Measurements from ENCODE around the gene UROC1. TPM values are rescaled to one million over a fixed set of nuclear protein-coding genes. Genes with fewer than 3 reads are reported as not detected.
A peak's percentile ranks its signal among the peaks of the same experiment; 100 is the strongest.

UROC1 gene
- total and polyA plus RNA-seq, 2 donors from 2014 or later = not detected

GRCh38 chr3:126488185-126488584, 29.4 kb downstream of the UROC1 start:
- FAIRE-seq = no peak
- peak in 1 of 5 donors; percentile 48 for DNase-seq
- intact Hi-C loops (cut with DNase I) = no loop called here
- Histone ChIP-seq H3K9ac (ENCODE audit: low read length in 3 of 3) (no peak overlapping the region), H3K4me3 (ENCODE audit: low read length in 3 of 3) (no peak overlapping the region), H3K27me3 (ENCODE audit: control insufficient read depth, insufficient read depth, low read length) (no peaks in the 10 kb centered on the region), H3K27ac (ENCODE audit: low read depth in 2 of 2, low read length in 2 of 2) (no peak overlapping the region), H3K9me3 (ENCODE audit: control insufficient read depth in 2 of 3, insufficient read depth in 1 of 3, low read length in 3 of 3) (no peaks in the 10 kb centered on the region), H3K36me3 (ENCODE audit: control insufficient read depth in 2 of 3, insufficient read depth in 3 of 3, low read length in 3 of 3) (no peaks in the 10 kb centered on the region), H3K4me1 (ENCODE audit: control insufficient read depth in 2 of 3, insufficient read depth in 2 of 3, low read depth in 1 of 3, low read length in 3 of 3) (peaks cover 0 to 3% (median 0%) of the 10 kb centered on the region in 3 donors)
- no peak for TF ChIP-seq CTCF (IDR thresholded peaks at IDR 0.05; ENCODE audit: borderline replicate concordance, extremely low read depth, insufficient read depth)

- peaks cover 0 to 3% (median 0%) of the 10 kb centered on the region in 3 donors for H3K4me1 ChIP-seq (ENCODE audit: control insufficient read depth in 2 of 3, insufficient read depth in 2 of 3, low read depth in 1 of 3, low read length in 3 of 3)
- no peaks in the 10 kb centered on the region for H3K27me3 ChIP-seq (ENCODE audit: control insufficient read depth, insufficient read depth, low read length)
- intact Hi-C loops (cut with DNase I) = no loop called here
- no peaks in the 10 kb centered on the region for H3K36me3 ChIP-seq (ENCODE audit: control insufficient read depth in 2 of 3, insufficient read depth in 3 of 3, low read length in 3 of 3)
- H3K9ac ChIP-seq (ENCODE audit: low read length in 3 of 3) = no peak overlapping the region
- H3K4me3 ChIP-seq (ENCODE audit: low read length in 3 of 3) = no peak overlapping the region
- DNase-seq (peak in 2 of 5 donors; percentile 34 to 62), FAIRE-seq (no peak)
- no peaks in the 10 kb centered on the region for H3K9me3 ChIP-seq (ENCODE audit: control insufficient read depth in 2 of 3, insufficient read depth in 1 of 3, low read length in 3 of 3)
- H3K27ac ChIP-seq (ENCODE audit: low read depth in 2 of 2, low read length in 2 of 2) = no peak overlapping the region
- no peak for TF ChIP-seq CTCF (IDR thresholded peaks at IDR 0.05; ENCODE audit: borderline replicate concordance, extremely low read depth, insufficient read depth)
These were observed 30.3 kb downstream of the UROC1 start for GRCh38 chr3:126487151-126487771.

- Histone ChIP-seq H3K4me1 (ENCODE audit: control insufficient read depth in 2 of 3, insufficient read depth in 2 of 3, low read depth in 1 of 3, low read length in 3 of 3) (peaks cover 0 to 5% (median 0%) of the 10 kb centered on the region in 3 donors), H3K27me3 (ENCODE audit: control insufficient read depth, insufficient read depth, low read length) (no peaks in the 10 kb centered on the region), H3K9ac (ENCODE audit: low read length in 3 of 3) (no peak overlapping the region), H3K4me3 (ENCODE audit: low read length in 3 of 3) (no peak overlapping the region), H3K27ac (ENCODE audit: low read depth in 2 of 2, low read length in 2 of 2) (no peak overlapping the region), H3K9me3 (ENCODE audit: control insufficient read depth in 2 of 3, insufficient read depth in 1 of 3, low read length in 3 of 3) (no peaks in the 10 kb centered on the region), H3K36me3 (ENCODE audit: control insufficient read depth in 2 of 3, insufficient read depth in 3 of 3, low read length in 3 of 3) (no peaks in the 10 kb centered on the region)
- peak in 1 of 5 donors; percentile 34 for DNase-seq
- intact Hi-C loops (cut with DNase I) = no loop called here
- no peak for TF ChIP-seq CTCF (IDR thresholded peaks at IDR 0.05; ENCODE audit: borderline replicate concordance, extremely low read depth, insufficient read depth)
- FAIRE-seq = no peak
These were observed 31.2 kb downstream of the UROC1 start for GRCh38 chr3:126486360-126486847.
